GM10248 (cell line): ENCODE results near the gene RTP3.

Experiments used
- CTCF ChIA-PET: fragments of 300-600 bp; sonication (Branson Sonifier 250); formaldehyde crosslinking; extraction: SDS; loops from one replicate; lab custom pipeline; 2021; ENCODE audit warnings: antibody characterized with exemption; lab: Yijun Ruan, JAX
- POLR2A ChIA-PET: fragments of 350-650 bp; sonication (Branson Sonifier 250); formaldehyde crosslinking; extraction: SDS; loops from one replicate; lab custom pipeline; 2020; ENCODE audit warnings: antibody characterized with exemption; lab: Yijun Ruan, JAX
- DNase-seq: peaks from one replicate; pipeline ENCODE4 v3.0.0; 2012; ENCODE audit errors: extremely low spot score
- TF ChIP-seq, protein P1 (sequence below): IDR thresholded peaks from 2 replicates; pipeline ENCODE4 v1.5.1; 2012; ENCODE audit warnings: mild to moderate bottlenecking, low read depth; ENCODE audit errors: extremely low read depth, missing control alignments, control extremely low read depth

Gene RTP3

DNA sequence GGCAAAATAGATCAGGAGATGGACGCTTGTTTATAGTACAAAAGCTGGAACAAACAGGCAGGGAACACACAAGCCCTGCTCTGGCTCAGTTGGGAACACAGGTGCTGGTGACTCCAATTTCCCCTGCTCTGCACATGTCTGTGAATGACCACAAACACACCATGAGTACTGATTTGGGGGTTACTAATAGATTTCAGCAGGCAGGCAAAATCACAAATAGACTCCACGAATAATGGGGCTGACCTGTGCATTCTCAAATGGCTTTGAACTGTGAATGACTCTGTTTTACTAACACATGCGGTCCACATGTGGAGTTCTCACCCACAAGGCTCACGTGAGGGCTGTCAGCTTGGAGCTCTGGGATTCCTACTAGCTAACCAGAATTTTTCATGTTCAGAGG is 3.9 kb downstream of the RTP3 start:
- DNase-seq, result no peak
- ChIA-PET POLR2A (interaction anchor here (0.6 kb wide), 1 partner anchor 50 kb away, joined by 6 read pairs; no protein-coding TSS in a partner anchor), CTCF (interaction anchor here (1.7 to 6.9 kb wide), 2 partner anchors 11 to 12 kb away, joined by 7 to 79 read pairs; no protein-coding TSS in a partner anchor)
- TF ChIP-seq, protein P1, sequence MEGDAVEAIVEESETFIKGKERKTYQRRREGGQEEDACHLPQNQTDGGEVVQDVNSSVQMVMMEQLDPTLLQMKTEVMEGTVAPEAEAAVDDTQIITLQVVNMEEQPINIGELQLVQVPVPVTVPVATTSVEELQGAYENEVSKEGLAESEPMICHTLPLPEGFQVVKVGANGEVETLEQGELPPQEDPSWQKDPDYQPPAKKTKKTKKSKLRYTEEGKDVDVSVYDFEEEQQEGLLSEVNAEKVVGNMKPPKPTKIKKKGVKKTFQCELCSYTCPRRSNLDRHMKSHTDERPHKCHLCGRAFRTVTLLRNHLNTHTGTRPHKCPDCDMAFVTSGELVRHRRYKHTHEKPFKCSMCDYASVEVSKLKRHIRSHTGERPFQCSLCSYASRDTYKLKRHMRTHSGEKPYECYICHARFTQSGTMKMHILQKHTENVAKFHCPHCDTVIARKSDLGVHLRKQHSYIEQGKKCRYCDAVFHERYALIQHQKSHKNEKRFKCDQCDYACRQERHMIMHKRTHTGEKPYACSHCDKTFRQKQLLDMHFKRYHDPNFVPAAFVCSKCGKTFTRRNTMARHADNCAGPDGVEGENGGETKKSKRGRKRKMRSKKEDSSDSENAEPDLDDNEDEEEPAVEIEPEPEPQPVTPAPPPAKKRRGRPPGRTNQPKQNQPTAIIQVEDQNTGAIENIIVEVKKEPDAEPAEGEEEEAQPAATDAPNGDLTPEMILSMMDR, result no peak

DNA sequence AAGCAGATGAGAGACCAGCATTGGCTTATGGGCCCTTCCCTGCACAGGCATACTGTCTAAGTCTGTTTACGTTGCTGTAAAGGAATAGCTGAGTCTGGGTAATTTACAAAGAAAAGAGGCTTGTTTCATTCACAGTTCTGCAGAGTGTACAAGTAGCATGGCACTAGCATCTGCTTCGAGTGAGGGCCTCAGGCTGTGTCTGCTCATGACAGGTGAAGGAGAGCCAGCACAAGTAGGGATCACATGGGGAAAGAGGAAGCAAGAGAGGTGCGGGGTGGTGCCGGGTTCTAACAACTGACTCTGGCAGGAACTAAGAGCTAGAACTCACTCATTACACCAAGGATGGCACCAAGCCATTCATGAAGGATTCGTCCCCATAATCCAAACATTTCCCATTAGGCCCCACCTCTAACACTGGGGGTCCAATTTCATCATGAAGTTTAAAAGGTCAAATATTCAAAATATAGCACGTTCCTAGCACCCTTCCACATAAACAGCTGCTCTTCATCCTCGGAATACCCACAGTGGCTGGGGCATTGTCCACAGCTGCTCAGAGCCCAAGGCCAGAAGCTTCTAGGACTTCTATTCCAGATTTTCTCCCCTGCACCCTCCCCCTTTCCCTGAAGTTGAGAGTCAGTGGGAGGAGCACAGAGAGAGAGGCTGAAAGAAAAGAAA is 5.6 kb downstream of the RTP3 start:
- ChIA-PET CTCF (interaction anchor here (1.0 to 6.9 kb wide), 5 partner anchors 10 to 127 kb away, joined by 3 to 79 read pairs (median 6); no protein-coding TSS in a partner anchor), POLR2A (no interaction called here)
- TF ChIP-seq, protein P1, result no peak
- no peak for DNase-seq

DNA sequence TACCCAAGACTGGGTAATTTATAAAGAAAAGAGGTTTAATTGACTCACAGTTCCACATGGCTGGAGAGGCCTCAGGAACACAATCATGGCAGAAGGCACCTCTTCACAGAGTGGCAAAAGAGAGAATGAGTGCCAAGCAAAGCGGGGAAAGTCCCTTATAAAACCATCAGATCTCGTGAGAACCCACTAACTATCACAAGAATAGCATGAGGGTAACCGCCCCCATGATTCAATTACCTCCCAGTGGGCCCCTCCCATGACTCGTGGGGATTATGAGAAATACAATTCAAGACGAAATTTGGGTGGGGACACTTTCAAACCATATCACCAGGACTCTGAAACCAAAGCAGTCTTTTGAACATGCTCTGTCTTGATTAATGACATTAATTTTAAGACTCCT is 7.0 kb downstream of the RTP3 start:
- no peak for DNase-seq
- POLR2A ChIA-PET, result no interaction called here
- CTCF ChIA-PET, result interaction anchor here (1.3 kb wide), 1 partner anchor 54 kb away, joined by 3 read pairs; no protein-coding TSS in a partner anchor
- TF ChIP-seq, protein P1, result no peak

GRCh38 chr3:46505953-46506352 is 8.2 kb downstream of the RTP3 start:
- POLR2A ChIA-PET, result no interaction called here
- TF ChIP-seq, protein P1, result no peak
- no peak for DNase-seq
- CTCF ChIA-PET, result interaction anchor here (1.3 kb wide), 1 partner anchor 52 kb away, joined by 3 read pairs; no protein-coding TSS in a partner anchor

- POLR2A ChIA-PET, result no interaction called here
- no peak for DNase-seq
- TF ChIP-seq, protein P1, result no peak
- CTCF ChIA-PET, result no interaction called here
Measured at GRCh38 chr3:46506526-46506925, 8.8 kb downstream of the RTP3 start.

DNA sequence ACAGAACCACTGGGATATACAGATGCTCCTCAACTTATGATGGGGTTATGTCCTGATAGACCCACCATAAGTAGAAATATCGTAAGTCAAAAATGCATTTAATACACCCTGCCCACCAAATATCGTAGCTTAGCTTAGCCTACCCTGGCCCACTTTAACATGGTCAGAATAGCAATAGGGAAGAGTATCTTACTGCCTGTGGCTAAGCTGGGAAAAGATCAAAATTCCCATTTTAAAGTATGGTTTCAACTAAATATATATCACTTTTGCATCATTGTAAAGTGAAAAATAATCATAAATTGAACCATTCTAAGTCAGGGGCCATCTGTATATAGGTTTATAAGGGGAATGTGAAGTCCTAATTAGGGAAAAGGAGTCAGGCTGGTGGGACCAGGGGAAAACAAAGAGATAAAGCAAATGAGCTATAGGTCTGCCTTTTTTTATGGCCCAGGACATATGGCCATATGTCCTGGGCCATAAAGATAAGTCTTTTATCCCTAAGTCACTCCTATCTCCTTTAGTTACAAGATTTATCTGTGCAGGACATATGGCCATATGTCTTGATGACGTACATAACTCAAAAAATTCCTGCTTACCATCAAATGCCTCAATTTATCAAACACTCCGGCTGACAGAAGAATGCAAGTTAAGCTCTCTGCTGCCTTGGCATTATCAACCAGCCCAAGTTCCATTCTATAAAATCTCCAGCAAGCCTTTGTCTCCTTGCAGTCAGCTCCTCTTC is 11.2 kb downstream of the RTP3 start:
- ChIA-PET CTCF (interaction anchor here (1.0 to 2.3 kb wide), 4 partner anchors 12 to 121 kb away, joined by 3 to 16 read pairs (median 4); no protein-coding TSS in a partner anchor), POLR2A (no interaction called here)
- no peak for DNase-seq
- TF ChIP-seq, protein P1, result no peak
